PC-9 (cell line): Measurements from ENCODE around the gene MAP3K4. TPM values are rescaled to one million over a fixed set of nuclear protein-coding genes. Genes with fewer than 3 reads are reported as not detected.

Experiments used
- BruUV-seq: library from RNA; stranded (reverse); fragments of 400-500 nt; replicated peaks from 2 replicates; lab custom pipeline; 2021; lab: Mats Ljungman, UMichigan
- CTCF ChIA-PET: fragments of 300-600 bp; sonication (Branson Sonifier 250); formaldehyde crosslinking; loops from one replicate; lab custom pipeline; 2022; ENCODE audit warnings: antibody characterized with exemption; lab: Charles Lee
- POLR2A ChIA-PET: fragments of 300-600 bp; sonication (Branson Sonifier 250); formaldehyde crosslinking; loops from one replicate; lab custom pipeline; 2022; ENCODE audit warnings: antibody characterized with exemption; ENCODE audit not compliant: unreplicated experiment; lab: Charles Lee
- DNase-seq, 2 experiments: peaks; one replicate each; pipeline versions ENCODE4 v3.0.0 to v3.0.0-alpha.2; 2015 to 2022; ENCODE audit warnings: mixed read lengths in 1 of 2
- H2AFZ ChIP-seq: fragments of 200-600 bp; sonication (generic); 2 replicates; pipeline ENCODE4 v1.8.1; 2017; ENCODE audit warnings: antibody characterized with exemption
- H3F3A ChIP-seq: fragments of 200-600 bp; sonication (generic); 2 replicates; pipeline ENCODE4 v1.8.1; 2017; ENCODE audit warnings: antibody characterized with exemption, mild to moderate bottlenecking, low read depth; ENCODE audit not compliant: insufficient read depth
- H3K27ac ChIP-seq: fragments of 200-600 bp; sonication (generic); 2 replicates; pipeline ENCODE4 v1.6.1; 2016; ENCODE audit warnings: mixed run types
- H3K27me3 ChIP-seq: fragments of 200-600 bp; sonication (generic); 2 replicates; pipeline ENCODE4 v1.6.1; 2016; ENCODE audit warnings: low read depth, mixed run types; ENCODE audit not compliant: insufficient read depth
- H3K36me3 ChIP-seq: fragments of 200-600 bp; sonication (generic); 2 replicates; pipeline ENCODE4 v1.6.1; 2016; ENCODE audit warnings: low read depth, mixed run types
- H3K4me1 ChIP-seq: fragments of 200-600 bp; sonication (generic); replicated peaks from 2 replicates; pipeline ENCODE4 v1.6.1; 2016; ENCODE audit warnings: mixed run types; ENCODE audit not compliant: insufficient read depth
- H3K4me2 ChIP-seq: fragments of 200-600 bp; sonication (generic); 2 replicates; pipeline ENCODE4 v1.6.1; 2017; ENCODE audit warnings: mixed run types
- H3K4me3 ChIP-seq: fragments of 200-600 bp; sonication (generic); 2 replicates; pipeline ENCODE4 v1.6.1; 2016; ENCODE audit warnings: mixed run types
- H3K79me2 ChIP-seq: fragments of 200-600 bp; sonication (generic); 2 replicates; pipeline ENCODE4 v1.6.1; 2017; ENCODE audit warnings: low read depth, mixed run types
- H3K9me2 ChIP-seq: fragments of 200-600 bp; sonication (generic); 2 replicates; pipeline ENCODE4 v1.8.1; 2017; ENCODE audit warnings: mild to moderate bottlenecking; ENCODE audit not compliant: insufficient read depth
- H3K9me3 ChIP-seq: fragments of 200-600 bp; sonication (generic); 2 replicates; pipeline ENCODE4 v1.8.1; 2016; ENCODE audit warnings: low read depth; ENCODE audit not compliant: insufficient read depth
- H4K20me1 ChIP-seq: fragments of 200-600 bp; sonication (generic); 2 replicates; pipeline ENCODE4 v1.8.1; 2017; ENCODE audit not compliant: insufficient read depth
- EZH2 ChIP-seq: fragments of 200-600 bp; sonication (generic); IDR thresholded peaks from 2 replicates; pipeline ENCODE4 v1.8.0; 2017; ENCODE audit warnings: antibody characterized with exemption, low read depth
- intact Hi-C: fragments of 100-400 bp; cut with micrococcal nuclease; formaldehyde crosslinking; loops from one replicate; pipeline ENCODE4 v1.10.0; 2022; ENCODE audit not compliant: unreplicated experiment
- total RNA-seq: library from RNA; stranded (reverse); gene quantifications from 2 replicates; pipeline ENCODE4 v1.2.3, GENCODE V29; 2021
- TF ChIP-seq, protein P1 (sequence below): fragments of 200-600 bp; sonication (generic); conservative IDR thresholded peaks from 2 replicates; pipeline ENCODE4 v1.6.1; 2017; ENCODE audit warnings: mixed run types, antibody characterized with exemption, mild to moderate bottlenecking, moderate library complexity

The MAP3K4 gene
- total RNA-seq, 1 experiment from 2014 or later = 13.0 TPM

DNA sequence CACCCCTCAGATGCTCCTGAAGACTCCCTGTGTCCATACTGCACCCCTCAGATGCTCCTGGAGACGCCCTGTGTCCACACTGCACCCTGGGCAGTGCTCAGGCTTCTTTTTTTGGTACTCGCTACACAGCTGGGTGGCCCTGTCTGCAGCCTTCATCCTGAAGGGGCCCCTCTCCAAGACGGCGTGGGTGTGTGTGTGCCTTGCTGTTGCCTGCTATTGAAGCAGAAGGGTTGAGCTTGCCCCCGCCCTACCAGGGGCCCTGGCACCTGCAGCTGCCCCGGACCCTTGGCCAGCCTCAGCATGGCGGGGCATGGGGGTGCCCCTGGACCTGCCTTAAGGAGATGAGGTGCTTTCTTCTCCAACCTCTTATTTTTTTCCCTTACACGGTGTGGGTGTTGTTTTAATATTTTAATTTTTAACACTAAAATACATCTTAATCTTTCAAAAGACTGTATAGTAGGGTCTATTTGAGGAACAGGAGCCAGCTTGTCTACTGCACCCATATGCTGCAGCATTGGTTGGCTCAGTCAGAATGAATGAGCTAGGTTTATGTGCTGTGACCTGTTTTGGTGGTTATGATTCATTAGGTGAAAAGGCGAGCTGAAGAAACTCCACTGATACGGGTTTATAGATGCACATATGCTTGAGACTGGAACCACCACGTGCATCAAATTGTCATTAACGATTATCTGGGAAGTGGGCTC, 146.4 kb downstream of the MAP3K4 start:
- no peaks in the 10 kb centered on the region for H4K20me1 ChIP-seq
- H3K9me2 ChIP-seq = no peaks in the 10 kb centered on the region
- no peak overlapping the region for H2AFZ ChIP-seq
- no peak overlapping the region for H3K4me3 ChIP-seq
- intact Hi-C loops = no loop called here
- no peak for DNase-seq
- H3K27ac ChIP-seq = no peak overlapping the region
- H3F3A ChIP-seq = no peaks in the 10 kb centered on the region
- H3K36me3 ChIP-seq = no peaks in the 10 kb centered on the region
- BruUV-seq = no TSS peak
- peaks cover 12% of the 10 kb centered on the region for H3K27me3 ChIP-seq
- POLR2A ChIA-PET = no interaction called here
- no peak overlapping the region for H3K4me2 ChIP-seq
- CTCF ChIA-PET = no interaction called here
- no peaks in the 10 kb centered on the region for H3K9me3 ChIP-seq
- H3K79me2 ChIP-seq = no peaks in the 10 kb centered on the region
- TF ChIP-seq, protein P1, sequence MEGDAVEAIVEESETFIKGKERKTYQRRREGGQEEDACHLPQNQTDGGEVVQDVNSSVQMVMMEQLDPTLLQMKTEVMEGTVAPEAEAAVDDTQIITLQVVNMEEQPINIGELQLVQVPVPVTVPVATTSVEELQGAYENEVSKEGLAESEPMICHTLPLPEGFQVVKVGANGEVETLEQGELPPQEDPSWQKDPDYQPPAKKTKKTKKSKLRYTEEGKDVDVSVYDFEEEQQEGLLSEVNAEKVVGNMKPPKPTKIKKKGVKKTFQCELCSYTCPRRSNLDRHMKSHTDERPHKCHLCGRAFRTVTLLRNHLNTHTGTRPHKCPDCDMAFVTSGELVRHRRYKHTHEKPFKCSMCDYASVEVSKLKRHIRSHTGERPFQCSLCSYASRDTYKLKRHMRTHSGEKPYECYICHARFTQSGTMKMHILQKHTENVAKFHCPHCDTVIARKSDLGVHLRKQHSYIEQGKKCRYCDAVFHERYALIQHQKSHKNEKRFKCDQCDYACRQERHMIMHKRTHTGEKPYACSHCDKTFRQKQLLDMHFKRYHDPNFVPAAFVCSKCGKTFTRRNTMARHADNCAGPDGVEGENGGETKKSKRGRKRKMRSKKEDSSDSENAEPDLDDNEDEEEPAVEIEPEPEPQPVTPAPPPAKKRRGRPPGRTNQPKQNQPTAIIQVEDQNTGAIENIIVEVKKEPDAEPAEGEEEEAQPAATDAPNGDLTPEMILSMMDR = no peak
- TF ChIP-seq EZH2 = no peak
- no peaks in the 10 kb centered on the region for H3K4me1 ChIP-seq

DNA sequence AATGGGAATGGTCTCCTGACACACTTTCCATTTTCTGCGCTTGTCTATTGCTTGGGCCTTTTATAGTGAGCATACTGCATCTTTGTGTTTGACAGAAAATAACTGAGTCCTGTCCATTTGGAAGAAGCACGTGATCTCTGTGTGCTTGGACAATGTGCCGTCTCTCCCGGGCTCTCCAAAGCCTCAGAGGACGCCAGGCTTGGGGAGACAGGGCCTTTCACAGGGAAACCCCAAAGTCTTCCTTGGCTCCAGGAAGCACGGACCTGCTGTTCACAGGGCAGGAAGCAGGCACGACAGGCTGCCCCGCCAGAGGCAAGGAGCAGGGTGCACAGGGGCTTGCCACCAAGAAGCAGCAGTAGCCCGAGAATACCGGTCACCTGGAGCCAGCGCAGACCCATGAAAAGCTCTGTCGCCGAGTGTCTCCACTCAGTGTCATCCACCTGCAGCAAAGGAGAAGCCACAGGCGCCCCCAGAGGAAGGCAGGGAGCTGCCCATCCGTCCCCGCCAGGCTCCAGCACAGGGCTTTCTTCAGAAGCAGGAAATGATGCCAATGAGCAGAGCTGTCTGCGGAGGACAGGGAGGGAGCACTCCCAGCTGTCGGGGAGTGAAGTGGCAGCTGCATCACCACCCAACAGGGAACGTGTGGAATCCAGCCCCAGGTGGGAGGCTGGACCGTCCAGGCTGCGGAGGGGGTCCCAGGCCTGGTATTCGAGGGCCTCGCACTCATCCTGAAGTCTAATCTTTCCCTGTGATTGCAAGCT, 147.2 kb downstream of the MAP3K4 start:
- Histone ChIP-seq H3K9me2 (no peaks in the 10 kb centered on the region), H3K4me1 (no peaks in the 10 kb centered on the region), H4K20me1 (no peaks in the 10 kb centered on the region), H3K4me2 (no peak overlapping the region), H3K36me3 (no peaks in the 10 kb centered on the region), H3K4me3 (no peak overlapping the region), H3F3A (no peaks in the 10 kb centered on the region), H3K79me2 (no peaks in the 10 kb centered on the region), H3K9me3 (no peaks in the 10 kb centered on the region), H3K27ac (no peak overlapping the region), H3K27me3 (peaks cover 20% of the 10 kb centered on the region), H2AFZ (no peak overlapping the region)
- POLR2A ChIA-PET = no interaction called here
- CTCF ChIA-PET = no interaction called here
- intact Hi-C loops = no loop called here
- DNase-seq = no peak
- TF ChIP-seq, protein P1 = no peak
- BruUV-seq = no TSS peak

DNA sequence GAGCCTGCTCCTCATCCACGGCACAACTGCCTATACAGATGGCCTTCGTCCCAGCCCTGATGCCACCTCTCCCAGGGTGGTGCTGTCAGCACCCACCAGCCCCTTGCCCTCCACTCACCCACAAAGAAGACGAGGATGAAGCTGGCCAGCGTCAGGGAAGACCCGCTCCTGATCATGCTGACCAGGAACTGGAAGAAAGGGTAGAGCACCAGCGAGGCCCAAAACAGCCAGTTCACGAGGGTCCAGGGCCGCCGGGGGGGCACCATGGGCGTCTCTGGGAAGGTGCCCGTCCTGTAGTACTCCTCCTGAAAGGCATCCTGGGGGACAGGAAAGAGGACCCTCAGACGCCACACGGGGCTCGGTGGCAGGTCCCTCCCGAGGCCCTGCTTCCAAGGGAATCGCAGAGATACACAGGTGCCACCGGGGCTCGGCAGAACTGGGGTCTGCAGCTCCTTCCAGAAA, 147.8 kb downstream of the MAP3K4 start:
- Histone ChIP-seq H3K4me2 (no peak overlapping the region), H3K9me3 (no peaks in the 10 kb centered on the region), H3K27ac (no peak overlapping the region), H3K4me3 (no peak overlapping the region), H2AFZ (no peak overlapping the region), H3K36me3 (no peaks in the 10 kb centered on the region), H3K79me2 (no peaks in the 10 kb centered on the region), H3K9me2 (no peaks in the 10 kb centered on the region), H4K20me1 (no peaks in the 10 kb centered on the region), H3K4me1 (no peaks in the 10 kb centered on the region), H3K27me3 (peaks cover 26% of the 10 kb centered on the region), H3F3A (no peaks in the 10 kb centered on the region)
- CTCF ChIA-PET = no interaction called here
- no peak for TF ChIP-seq EZH2
- TF ChIP-seq, protein P1 = no peak
- no peak for DNase-seq
- POLR2A ChIA-PET = no interaction called here
- intact Hi-C loops = no loop called here
- BruUV-seq = no TSS peak
